ENCODE data around the gene ANAPC10.
A peak's percentile ranks its signal among the peaks of the same experiment; 100 is the strongest.
"Not testable (repeated sequence)": the region's sequence is repeated elsewhere in the genome, so short reads cannot be mapped to it uniquely, and the experiment has no call there.

Gene ANAPC10

GRCh38 chr4:145097821-145098674, at the start of gene ANAPC10, which contains the start of gene ABCE1:
Gene ANAPC10 (minus strand): TSS chr4:145098196. CDS start chr4:145096099, 2,097 bp downstream.
Gene ABCE1 (plus strand): TSS chr4:145098311. CDS start chr4:145104413, 6,102 bp downstream.
- peak; percentile 98 for DNase-seq

GRCh38 chr4:145136219-145136618, 38.2 kb upstream of the ANAPC10 start:
- not testable (repeated sequence) for DNase-seq

DNA sequence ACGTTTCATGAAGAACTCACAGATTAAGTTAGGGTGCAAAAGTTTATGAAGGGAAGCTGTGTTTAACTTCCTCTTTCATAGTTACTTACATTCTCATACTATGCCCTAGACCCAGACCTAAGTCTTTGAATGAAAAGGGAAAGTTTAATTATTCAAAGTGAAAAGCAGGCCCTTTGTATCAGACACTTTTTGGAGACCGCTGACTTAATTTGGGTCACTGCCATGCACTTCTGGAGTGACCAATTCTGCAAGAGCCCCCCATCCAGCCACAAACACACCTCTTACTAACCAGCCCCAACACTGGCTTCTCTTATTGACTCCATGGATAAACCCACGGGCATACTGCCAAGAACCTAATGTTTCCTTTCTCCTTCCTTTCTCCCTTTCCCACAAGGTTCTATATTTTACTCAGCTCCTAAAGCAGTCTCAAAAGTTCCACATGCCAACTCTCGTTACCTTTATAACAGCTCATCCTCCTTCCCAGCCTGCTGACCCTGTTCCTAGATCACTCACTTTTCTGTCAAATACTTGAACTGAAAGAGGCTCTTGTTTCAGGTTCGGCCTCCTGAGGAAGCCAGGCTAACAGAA, 34.6 kb upstream of the ANAPC10 start:
- peak; percentile 19 for DNase-seq

GRCh38 chr4:145131848-145132247, 33.9 kb upstream of the ANAPC10 start:
- DNase-seq: no peak

- DNase-seq: peak; percentile 92
Measured at GRCh38 chr4:145130788-145131399, 32.9 kb upstream of the ANAPC10 start.

DNA sequence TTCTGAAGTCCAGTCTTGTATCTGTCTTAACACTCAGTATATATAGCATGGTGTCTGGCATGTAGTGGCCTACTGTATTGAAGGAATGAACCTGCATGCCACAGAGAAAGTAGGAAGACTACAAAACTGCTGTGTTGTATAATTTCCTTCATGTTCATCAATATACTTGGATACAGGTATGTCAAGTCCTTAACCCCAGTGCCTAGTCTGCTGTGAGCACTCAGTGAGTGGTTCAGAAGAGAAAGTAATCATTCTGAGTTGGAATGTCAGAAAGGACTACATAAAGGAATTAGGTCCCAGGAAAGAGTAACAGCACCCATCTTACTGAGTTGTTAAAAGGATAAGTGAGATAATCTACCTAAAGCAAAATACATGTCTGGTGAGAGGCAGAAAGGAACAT, 32.1 kb upstream of the ANAPC10 start:
- DNase-seq: no peak

GRCh38 chr4:145125396-145125795, 27.4 kb upstream of the ANAPC10 start:
- DNase-seq: no peak

- DNase-seq: no peak
Measured at GRCh38 chr4:145108128-145108527, 10.1 kb upstream of the ANAPC10 start.

GRCh38 chr4:145107126-145107525, 9.1 kb upstream of the ANAPC10 start:
- no peak for DNase-seq

- DNase-seq: no peak
Measured at GRCh38 chr4:145103496-145103895, 5.5 kb upstream of the ANAPC10 start.

GRCh38 chr4:145102619-145103018, 4.6 kb upstream of the ANAPC10 start:
- DNase-seq: no peak

DNA sequence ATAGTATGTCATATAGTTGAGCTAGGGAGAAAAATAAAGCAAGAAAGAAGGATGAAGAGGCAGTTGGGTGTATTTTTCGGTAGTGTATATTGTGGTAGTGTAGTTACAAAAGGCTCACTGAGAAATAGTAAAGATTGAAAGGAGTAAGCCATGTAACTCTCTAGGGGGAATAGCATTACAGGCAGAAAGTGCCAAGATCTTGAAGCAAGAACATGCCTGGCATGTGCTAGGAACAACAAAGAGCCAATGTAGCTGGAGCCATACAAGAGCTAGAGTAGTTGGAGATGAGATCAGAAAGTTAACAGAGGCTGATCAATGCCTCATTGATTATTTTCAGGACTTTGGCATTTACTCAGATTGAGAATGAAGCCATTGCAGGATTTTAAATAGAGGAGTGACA, 3.1 kb upstream of the ANAPC10 start:
- no peak for DNase-seq

- DNase-seq: peak; percentile 4
Measured at GRCh38 chr4:145099653-145100052, 1.7 kb upstream of the ANAPC10 start.

- peak; percentile 74 for DNase-seq
Measured at GRCh38 chr4:145098675-145099037, 660 bp upstream of the ANAPC10 start.

DNA sequence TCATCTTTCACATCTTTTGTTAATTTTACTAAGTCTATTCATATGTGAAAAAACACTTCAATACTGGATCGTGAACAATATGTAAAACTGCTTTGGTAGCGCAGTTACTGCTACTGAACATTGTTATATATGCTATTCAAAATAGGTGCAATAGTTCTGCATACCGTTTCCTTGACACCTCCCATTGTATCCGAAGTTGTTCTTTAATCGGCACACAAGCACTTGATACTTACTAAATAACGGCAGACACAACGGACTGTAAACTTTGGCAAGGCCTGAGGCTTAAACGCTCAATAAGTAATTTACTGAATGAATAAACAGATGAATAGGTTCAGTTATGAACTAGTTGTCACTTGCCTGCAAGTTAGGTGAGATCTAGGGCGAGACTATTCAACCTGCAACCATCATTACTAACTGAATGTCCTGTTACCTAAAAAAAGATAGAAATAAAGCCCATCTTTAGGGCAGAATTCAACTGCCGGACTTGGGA, 620 bp downstream of the ANAPC10 start:
- DNase-seq: no peak

DNA sequence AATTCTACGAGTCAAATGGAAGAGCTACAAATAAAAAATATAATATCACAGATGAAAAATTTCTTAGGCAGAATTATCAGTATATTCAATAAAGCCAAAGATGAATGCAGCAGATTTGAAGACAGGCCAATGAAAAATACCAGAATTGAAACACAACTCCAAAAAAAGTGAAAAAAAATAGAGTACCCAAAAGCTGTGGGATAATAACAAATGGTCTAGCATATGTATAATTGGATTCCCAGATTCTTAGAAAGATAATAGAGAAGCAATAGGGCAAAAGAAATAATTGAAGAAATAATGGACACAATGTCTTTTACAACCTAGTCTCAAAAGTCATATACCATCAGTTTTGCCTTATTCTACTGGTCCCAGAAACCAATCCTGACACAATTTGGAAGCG, 4.4 kb downstream of the ANAPC10 start:
- DNase-seq: no peak

DNA sequence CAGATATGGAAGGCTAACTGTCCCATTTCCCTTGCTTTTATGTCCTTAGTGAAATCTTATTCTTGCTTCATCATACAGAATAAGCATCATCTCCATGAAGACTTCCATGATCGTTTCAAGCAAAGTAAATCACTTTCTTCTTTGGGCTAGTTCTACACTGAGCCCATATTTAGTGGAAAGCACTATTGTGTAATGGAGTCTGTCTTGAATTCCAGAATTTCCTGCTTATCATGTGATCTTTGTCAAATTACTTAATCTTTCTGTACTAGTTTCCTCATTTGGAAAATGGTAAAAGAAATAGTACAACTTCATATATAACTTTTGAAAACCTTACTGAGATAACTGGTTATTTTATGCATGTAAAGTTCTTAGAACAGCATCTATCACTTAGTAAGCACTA, 7.6 kb downstream of the ANAPC10 start:
- DNase-seq: no peak

- peak; percentile 53 for DNase-seq
Measured at GRCh38 chr4:145083891-145084605, 13.9 kb downstream of the ANAPC10 start.

- no peak for DNase-seq
Measured at GRCh38 chr4:145081756-145082155, 16.2 kb downstream of the ANAPC10 start.

- DNase-seq: peak; percentile 20
Measured at GRCh38 chr4:145076469-145076855, 21.5 kb downstream of the ANAPC10 start.

DNA sequence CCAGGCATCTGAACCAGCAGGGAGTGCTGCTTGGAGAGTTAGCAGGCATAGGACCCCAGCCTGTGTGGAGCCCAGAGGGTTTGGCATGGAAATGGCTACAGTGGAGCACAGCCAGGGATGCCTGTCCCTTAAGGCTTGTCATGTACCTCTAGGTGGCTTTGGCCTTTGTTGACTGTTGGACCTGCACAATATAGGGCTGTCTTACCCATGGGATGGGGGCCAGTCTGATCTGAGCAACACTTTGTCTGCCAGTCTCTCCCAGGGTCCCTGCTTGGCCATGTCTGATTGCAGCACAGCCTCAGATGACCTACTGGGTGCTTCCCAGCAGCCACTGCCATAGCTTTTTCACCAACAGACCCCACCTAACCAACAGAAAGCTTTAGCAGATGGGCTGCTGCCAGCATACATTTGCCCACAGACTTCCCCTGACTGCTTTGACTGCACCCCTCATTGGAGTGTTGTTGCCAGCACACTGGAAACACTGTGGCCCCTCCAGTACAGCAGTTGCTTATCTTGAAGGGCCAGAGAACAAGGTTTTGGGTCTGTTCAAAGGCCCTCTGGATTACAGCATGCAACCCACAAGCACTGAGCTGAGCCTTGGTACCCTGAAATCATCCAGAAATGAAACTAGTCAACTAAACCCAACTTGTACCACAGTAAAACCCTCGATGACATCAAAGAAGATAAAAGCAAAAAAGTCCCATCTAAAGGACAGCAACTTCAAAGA, 22.1 kb downstream of the ANAPC10 start:
- no peak for DNase-seq

- DNase-seq: peak; percentile 5
Measured at GRCh38 chr4:145071560-145071959, 26.4 kb downstream of the ANAPC10 start.

Measured in fibroblast of skin of right biceps (primary cell).